Uterus (tissue), 4 donors: ENCODE data around the gene AK4. TPM values are rescaled to one million over a fixed set of nuclear protein-coding genes. Genes with fewer than 3 reads are reported as not detected.
"Not testable (repeated sequence)": the region's sequence is repeated elsewhere in the genome, so short reads cannot be mapped to it uniquely, and the experiment has no call there.

Experiments
- DNase-seq, 2 donors: peaks; one replicate each; pipeline ENCODE4 v3.0.0-alpha.2; 2019 to 2020
- H3K27ac ChIP-seq, 2 donors: fragments of 200-600 bp; sonication (generic); 1 replicate in 1 of 2; 2 replicates in 1 of 2; pipeline ENCODE4 v1.5.1; 2016 to 2018
- H3K27me3 ChIP-seq, 2 donors: fragments of 200-600 bp; sonication (generic); one replicate each; pipeline ENCODE4 v1.5.1; 2018 to 2019; ENCODE audit warnings: control low read depth in 1 of 2
- H3K36me3 ChIP-seq, 2 donors: fragments of 200-600 bp; sonication (generic); one replicate each; pipeline ENCODE4 v1.5.1; 2019; ENCODE audit warnings: control low read depth in 1 of 2
- H3K4me1 ChIP-seq, 2 donors: fragments of 200-600 bp; sonication (generic); one replicate each; pipeline ENCODE4 v1.5.1; 2018 to 2019; ENCODE audit warnings: control low read depth in 1 of 2
- H3K4me3 ChIP-seq, 2 donors: fragments of 200-600 bp; sonication (generic); 1 replicate in 1 of 2; 2 replicates in 1 of 2; pipeline ENCODE4 v1.5.1; 2018 to 2019; ENCODE audit warnings: mild to moderate bottlenecking in 1 of 2
- H3K9me3 ChIP-seq, 2 donors: fragments of 200-600 bp; sonication (generic); one replicate each; pipeline ENCODE4 v1.5.1; 2019; ENCODE audit warnings: control low read depth in 1 of 2
- POLR2A ChIP-seq, 2 donors: fragments of 450-650 bp; IDR thresholded peaks; one replicate each; pipeline ENCODE4 v1.6.1; 2016; ENCODE audit warnings: antibody characterized with exemption in 2 of 2, mild to moderate bottlenecking in 1 of 2, moderate library complexity in 1 of 2
- intact Hi-C: fragments of 100-400 bp; cut with DNase I; formaldehyde crosslinking; loops from one replicate; pipeline ENCODE4 v1.15.1; 2023; ENCODE audit warnings: low total_unique reads
- total RNA-seq, 4 donors: library from RNA; depleted of rRNA in 3 of 4; stranded (reverse); fragments of >200 nt in 3 of 4; gene quantifications; one replicate each; pipeline versions ENCODE4 v1.1.0 to v1.2.4, GENCODE V29; 2014 to 2023
- TF ChIP-seq, protein P1 (sequence below), 4 experiments: fragments of 200-600 bp in 2 of 4; fragments of 450-650 bp in 2 of 4; sonication (generic) in 2 of 4; IDR thresholded peaks; one replicate each; pipeline ENCODE4 v1.5.1; 2016 to 2019; ENCODE audit warnings: antibody characterized with exemption in 4 of 4, mild to moderate bottlenecking in 2 of 4, moderate library complexity in 1 of 4
- donor health status: DM: yes; HTN: yes; CAD: no.

Gene AK4
- total RNA-seq, 4 donors from 2014 or later = 9.5 to 31.5 (median 18.5) TPM

DNA sequence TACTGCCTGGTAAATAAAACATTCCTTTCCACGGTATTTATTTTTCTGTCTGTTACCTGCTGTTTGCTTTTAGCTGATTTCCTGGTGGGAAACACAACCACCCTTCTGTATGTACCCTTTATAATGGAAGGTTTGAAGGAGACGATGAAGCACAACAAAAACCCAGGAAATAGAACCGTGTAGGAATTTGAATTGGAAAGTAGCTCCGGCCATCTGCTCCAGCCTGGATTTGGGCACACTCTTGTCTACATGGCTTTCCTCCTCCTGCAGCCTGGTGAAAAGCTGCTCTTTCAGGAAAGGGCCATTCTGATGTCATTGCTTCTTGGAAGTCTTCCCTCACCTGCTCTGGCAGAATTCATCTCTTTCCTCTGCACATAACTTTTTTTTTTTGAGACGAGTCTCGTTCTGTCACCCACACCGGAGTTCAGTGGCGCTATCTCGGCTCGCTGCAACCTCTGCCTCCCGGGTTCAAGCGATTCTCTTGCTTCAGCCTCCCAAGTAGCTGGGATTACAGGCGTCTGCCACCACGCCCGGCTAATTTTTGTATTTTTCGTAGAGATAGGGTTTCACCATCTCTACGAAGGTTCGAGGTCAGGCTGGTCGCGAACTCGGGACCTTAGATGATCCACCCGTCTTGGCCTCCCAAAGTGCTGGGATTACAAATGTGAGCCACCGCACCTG, 2.7 kb downstream of the AK4 start:
- Histone ChIP-seq H3K27me3 (no peaks in the 10 kb centered on the region), H3K9me3 (no peaks in the 10 kb centered on the region), H3K4me1 (no peaks in the 10 kb centered on the region), H3K27ac (no peak overlapping the region), H3K36me3 (no peaks in the 10 kb centered on the region), H3K4me3 (no peak overlapping the region)
- DNase-seq = no peak
- TF ChIP-seq POLR2A (IDR thresholded peaks at IDR 0.05) = no peak
- intact Hi-C loops = no loop called here

DNA sequence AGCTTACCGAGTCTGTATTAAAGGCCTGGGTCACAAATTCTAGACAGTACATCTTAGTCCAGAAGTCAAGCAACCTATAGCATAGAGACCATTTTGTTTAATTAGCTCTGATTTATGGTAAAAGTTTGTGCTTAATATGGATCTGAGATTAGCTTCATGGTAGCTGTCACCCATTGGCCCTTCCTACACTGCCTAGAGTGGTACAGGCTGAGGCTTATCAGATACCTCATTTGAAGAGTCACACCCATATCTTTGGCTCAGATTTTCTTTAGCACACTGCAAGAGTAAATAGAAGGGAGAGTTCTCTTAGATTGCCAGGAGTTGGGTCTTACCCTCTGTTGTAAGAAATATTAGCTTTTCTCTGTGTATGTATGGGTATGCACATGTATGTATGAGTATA, 3.6 kb downstream of the AK4 start:
- intact Hi-C loops = no loop called here
- Histone ChIP-seq H3K27me3 (no peaks in the 10 kb centered on the region), H3K27ac (no peak overlapping the region), H3K4me1 (no peaks in the 10 kb centered on the region), H3K4me3 (no peak overlapping the region), H3K9me3 (no peaks in the 10 kb centered on the region), H3K36me3 (no peaks in the 10 kb centered on the region)
- TF ChIP-seq, protein P1, sequence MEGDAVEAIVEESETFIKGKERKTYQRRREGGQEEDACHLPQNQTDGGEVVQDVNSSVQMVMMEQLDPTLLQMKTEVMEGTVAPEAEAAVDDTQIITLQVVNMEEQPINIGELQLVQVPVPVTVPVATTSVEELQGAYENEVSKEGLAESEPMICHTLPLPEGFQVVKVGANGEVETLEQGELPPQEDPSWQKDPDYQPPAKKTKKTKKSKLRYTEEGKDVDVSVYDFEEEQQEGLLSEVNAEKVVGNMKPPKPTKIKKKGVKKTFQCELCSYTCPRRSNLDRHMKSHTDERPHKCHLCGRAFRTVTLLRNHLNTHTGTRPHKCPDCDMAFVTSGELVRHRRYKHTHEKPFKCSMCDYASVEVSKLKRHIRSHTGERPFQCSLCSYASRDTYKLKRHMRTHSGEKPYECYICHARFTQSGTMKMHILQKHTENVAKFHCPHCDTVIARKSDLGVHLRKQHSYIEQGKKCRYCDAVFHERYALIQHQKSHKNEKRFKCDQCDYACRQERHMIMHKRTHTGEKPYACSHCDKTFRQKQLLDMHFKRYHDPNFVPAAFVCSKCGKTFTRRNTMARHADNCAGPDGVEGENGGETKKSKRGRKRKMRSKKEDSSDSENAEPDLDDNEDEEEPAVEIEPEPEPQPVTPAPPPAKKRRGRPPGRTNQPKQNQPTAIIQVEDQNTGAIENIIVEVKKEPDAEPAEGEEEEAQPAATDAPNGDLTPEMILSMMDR (IDR thresholded peaks at IDR 0.05) = no peak
- no peak for DNase-seq

GRCh38 chr1:65153635-65154034, 5.6 kb downstream of the AK4 start:
- DNase-seq = no peak
- H3K27me3 ChIP-seq = no peaks in the 10 kb centered on the region
- TF ChIP-seq, protein P1 (IDR thresholded peaks at IDR 0.05) = no peak
- no peak for TF ChIP-seq POLR2A (IDR thresholded peaks at IDR 0.05)
- intact Hi-C loops = no loop called here
- no peaks in the 10 kb centered on the region for H3K9me3 ChIP-seq
- H3K27ac ChIP-seq = no peak overlapping the region
- H3K36me3 ChIP-seq = no peaks in the 10 kb centered on the region
- no peak overlapping the region for H3K4me3 ChIP-seq
- no peaks in the 10 kb centered on the region for H3K4me1 ChIP-seq

- intact Hi-C loops = no loop called here
- H3K36me3 ChIP-seq = no peaks in the 10 kb centered on the region
Observed at GRCh38 chr1:65156910-65157545, 9.0 kb downstream of the AK4 start.

GRCh38 chr1:65157546-65157941, 9.5 kb downstream of the AK4 start:
- Histone ChIP-seq H3K4me1 (no peaks in the 10 kb centered on the region), H3K27me3 (no peaks in the 10 kb centered on the region), H3K4me3 (no peak overlapping the region), H3K36me3 (no peaks in the 10 kb centered on the region), H3K27ac (no peak overlapping the region), H3K9me3 (no peaks in the 10 kb centered on the region)
- intact Hi-C loops = no loop called here
- TF ChIP-seq, protein P1 (IDR thresholded peaks at IDR 0.05) = no peak
- no peak for TF ChIP-seq POLR2A (IDR thresholded peaks at IDR 0.05)
- no peak for DNase-seq

More at GRCh38 chr1:65156910-65157545, 9.0 kb downstream of the AK4 start:
- Histone ChIP-seq H3K9me3 (no peaks in the 10 kb centered on the region), H3K4me1 (no peaks in the 10 kb centered on the region), H3K4me3 (no peak overlapping the region), H3K27me3 (no peaks in the 10 kb centered on the region), H3K27ac (no peak overlapping the region)
- DNase-seq = no peak
- TF ChIP-seq, protein P1 (IDR thresholded peaks at IDR 0.05) = no peak
- TF ChIP-seq POLR2A (IDR thresholded peaks at IDR 0.05) = no peak

DNA sequence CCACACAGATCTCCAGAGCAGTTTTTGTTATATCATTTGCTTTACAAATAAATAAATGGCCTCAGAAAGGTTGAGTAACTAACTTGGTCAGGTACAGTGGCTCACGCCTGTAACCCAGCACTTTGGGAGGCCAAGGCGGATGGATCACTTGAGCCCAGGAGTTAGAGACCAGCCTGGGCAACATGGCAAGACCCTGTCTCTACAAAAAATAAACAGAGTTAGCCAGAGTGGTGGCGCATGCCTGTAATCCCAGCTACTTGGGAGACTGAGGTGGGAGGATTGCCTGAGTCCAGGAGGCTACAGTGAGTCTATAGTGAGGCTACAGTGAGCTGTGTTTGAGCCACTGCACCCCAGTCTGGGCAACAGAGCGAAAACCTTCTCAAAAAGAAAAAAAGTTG, 11.3 kb downstream of the AK4 start:
- DNase-seq, H3K4me1 ChIP-seq, H3K27ac ChIP-seq, H3K9me3 ChIP-seq, H3K27me3 ChIP-seq, intact Hi-C loops, H3K4me3 ChIP-seq, H3K36me3 ChIP-seq: not testable (repeated sequence)
